Neural cell (in vitro differentiated cells): Measurements from ENCODE around the gene KDF1. TPM values are rescaled to one million over a fixed set of nuclear protein-coding genes. Genes with fewer than 3 reads are reported as not detected.

Experiments
- H2AFZ ChIP-seq: fragments of 200-600, 300-800 bp; sonication (generic), shearing (Covaris generic); 2 replicates; pipeline ENCODE4 v1.6.0; 2014; ENCODE audit warnings: low read depth, mild to moderate bottlenecking, antibody characterized with exemption, low read length, moderate library complexity
- H3F3A ChIP-seq: fragments of 200-600 bp; shearing (Covaris generic); 2 replicates; pipeline ENCODE4 v1.6.1; 2016; ENCODE audit warnings: mild to moderate bottlenecking, moderate library complexity, mixed read lengths, antibody characterized with exemption, low read length; ENCODE audit not compliant: insufficient read depth, poor library complexity, severe bottlenecking
- H3K27ac ChIP-seq: fragments of 200-600, 300-800 bp; sonication (generic), shearing (Covaris generic); 2 replicates; pipeline ENCODE4 v1.5.1; 2014; ENCODE audit warnings: mild to moderate bottlenecking, low read length, moderate library complexity
- H3K27me3 ChIP-seq: fragments of 300-800, 200-600 bp; sonication (generic), shearing (Covaris generic); 2 replicates; pipeline ENCODE4 v1.6.0; 2014; ENCODE audit warnings: mild to moderate bottlenecking, low read depth, low read length, moderate library complexity; ENCODE audit not compliant: insufficient read depth
- H3K36me3 ChIP-seq: fragments of 300-800, 200-600 bp; sonication (generic), shearing (Covaris generic); 2 replicates; pipeline ENCODE4 v1.5.1; 2014; ENCODE audit warnings: mild to moderate bottlenecking, antibody characterized with exemption, low read length, moderate library complexity; ENCODE audit not compliant: insufficient read depth
- H3K4me2 ChIP-seq: fragments of 300-800, 200-600 bp; sonication (generic), shearing (Covaris generic); 2 replicates; pipeline ENCODE4 v1.6.0; 2014; ENCODE audit warnings: mild to moderate bottlenecking, low read length
- H3K4me3 ChIP-seq: fragments of 300-800, 200-600 bp; sonication (generic), shearing (Covaris generic); 2 replicates; pipeline ENCODE4 v1.5.1; 2014; ENCODE audit warnings: mild to moderate bottlenecking, low read length, moderate library complexity
- H3K79me2 ChIP-seq: fragments of 200-600 bp; shearing (Covaris generic); replicated peaks from 2 replicates; pipeline ENCODE4 v1.6.0; 2014; ENCODE audit warnings: mild to moderate bottlenecking, low read length, moderate library complexity; ENCODE audit not compliant: insufficient read depth
- H3K9ac ChIP-seq: fragments of 300-800, 200-600 bp; sonication (generic), shearing (Covaris generic); 2 replicates; pipeline ENCODE4 v1.6.1; 2016; ENCODE audit warnings: mild to moderate bottlenecking, low read length, mixed read lengths
- H3K9me2 ChIP-seq: fragments of 200-600 bp; shearing (Covaris generic); 2 replicates; pipeline ENCODE4 v1.6.1; 2016; ENCODE audit warnings: mild to moderate bottlenecking, low read length, mixed read lengths; ENCODE audit not compliant: insufficient read depth
- H3K9me3 ChIP-seq: fragments of 200-600, 300-800 bp; sonication (generic), shearing (Covaris generic); 2 replicates; pipeline ENCODE4 v1.6.1; 2016; ENCODE audit warnings: mild to moderate bottlenecking, mixed run types, low read length, moderate library complexity, mixed read lengths
- H4K20me1 ChIP-seq: fragments of 200-600 bp; shearing (Covaris generic); 2 replicates; pipeline ENCODE4 v1.6.1; 2016; ENCODE audit warnings: mild to moderate bottlenecking, mixed run types; ENCODE audit not compliant: insufficient read depth
- CTCF ChIP-seq: fragments of 450-650 bp; IDR thresholded peaks from 2 replicates; pipeline ENCODE4 v1.5.1; 2014; ENCODE audit warnings: antibody characterized with exemption, mild to moderate bottlenecking, moderate library complexity; ENCODE audit not compliant: poor library complexity, severe bottlenecking
- EP300 ChIP-seq: fragments of 450-650 bp; conservative IDR thresholded peaks from 2 replicates; pipeline ENCODE4 v1.6.1; 2014; ENCODE audit warnings: antibody characterized with exemption, mild to moderate bottlenecking, moderate library complexity; ENCODE audit not compliant: poor library complexity, severe bottlenecking
- EZH2 ChIP-seq: fragments of 200-600, 300-800 bp; shearing (Covaris generic), sonication (generic); IDR thresholded peaks from 2 replicates; pipeline ENCODE4 v1.6.1; 2014; ENCODE audit warnings: antibody characterized with exemption, low read length, borderline replicate concordance, mild to moderate bottlenecking; ENCODE audit not compliant: insufficient read depth, poor library complexity, severe bottlenecking
- MXI1 ChIP-seq: fragments of 450-650 bp; conservative IDR thresholded peaks from 2 replicates; pipeline ENCODE4 v1.6.1; 2014; ENCODE audit warnings: antibody characterized with exemption, mild to moderate bottlenecking; ENCODE audit not compliant: poor library complexity, severe bottlenecking
- POLR2AphosphoS5 ChIP-seq: IDR thresholded peaks from 2 replicates; pipeline ENCODE4 v1.6.1; 2012
- RAD21 ChIP-seq: fragments of 450-650 bp; conservative IDR thresholded peaks from 2 replicates; pipeline ENCODE4 v1.6.1; 2014; ENCODE audit warnings: antibody characterized with exemption, mild to moderate bottlenecking, moderate library complexity
- REST ChIP-seq: IDR thresholded peaks from 2 replicates; pipeline ENCODE4 v1.6.1; 2012; ENCODE audit warnings: borderline replicate concordance
- SMC3 ChIP-seq: fragments of 450-650 bp; conservative IDR thresholded peaks from 2 replicates; pipeline ENCODE4 v1.6.1; 2014; ENCODE audit warnings: antibody characterized with exemption, mild to moderate bottlenecking, moderate library complexity; ENCODE audit not compliant: poor library complexity
- TAF1 ChIP-seq: IDR thresholded peaks from 2 replicates; pipeline ENCODE4 v1.6.1; 2012; ENCODE audit warnings: low read depth
- polyA plus RNA-seq: library from polyadenylated mRNA; depleted of rRNA; stranded (reverse); fragments of >200 nt; gene quantifications from 2 replicates; pipeline ENCODE4 v1.2.3, GENCODE V29; 2014

Gene KDF1
- polyA plus RNA-seq, 1 donor from 2014 or later = not detected

GRCh38 chr1:26956321-26956720, 3.9 kb downstream of the KDF1 start:
- peaks cover 34% of the 10 kb centered on the region for H3K27me3 ChIP-seq
- H3K9me3 ChIP-seq = no peaks in the 10 kb centered on the region
- no peaks in the 10 kb centered on the region for H4K20me1 ChIP-seq
- no peak overlapping the region for H3K4me2 ChIP-seq
- H2AFZ ChIP-seq = no peak overlapping the region
- H3K9ac ChIP-seq = no peak overlapping the region
- no peaks in the 10 kb centered on the region for H3F3A ChIP-seq
- H3K27ac ChIP-seq = no peak overlapping the region
- H3K36me3 ChIP-seq = no peaks in the 10 kb centered on the region
- H3K9me2 ChIP-seq = no peaks in the 10 kb centered on the region
- H3K79me2 ChIP-seq = no peaks in the 10 kb centered on the region
- no peak overlapping the region for H3K4me3 ChIP-seq
- TF ChIP-seq MXI1 (no peak), EP300 (no peak), CTCF (no peak), RAD21 (no peak), EZH2 (no peak), SMC3 (no peak), REST (no peak), TAF1 (no peak), POLR2AphosphoS5 (no peak)

- Histone ChIP-seq H3F3A (no peaks in the 10 kb centered on the region), H4K20me1 (no peaks in the 10 kb centered on the region), H2AFZ (no peak overlapping the region), H3K9me2 (no peaks in the 10 kb centered on the region), H3K27me3 (peaks cover 4% of the 10 kb centered on the region), H3K79me2 (no peaks in the 10 kb centered on the region), H3K9ac (no peak overlapping the region), H3K36me3 (no peaks in the 10 kb centered on the region), H3K27ac (no peak overlapping the region), H3K4me2 (no peak overlapping the region), H3K9me3 (no peaks in the 10 kb centered on the region), H3K4me3 (no peak overlapping the region)
- TF ChIP-seq POLR2AphosphoS5 (no peak), RAD21 (no peak), TAF1 (no peak), REST (no peak), MXI1 (no peak), EZH2 (no peak), CTCF (no peak), EP300 (no peak), SMC3 (no peak)
These were observed 6.9 kb downstream of the KDF1 start for GRCh38 chr1:26953374-26953773.
